Hematopoietic multipotent progenitor cell treated with erythropoietin and hydrocortisone succinate and interleukin-3 and kit ligand, for 17 days (in vitro differentiated cells): ENCODE data around the gene CDIPT.
A peak's percentile ranks its signal among the peaks of the same experiment; 100 is the strongest.
"Not testable (repeated sequence)": the region's sequence is repeated elsewhere in the genome, so short reads cannot be mapped to it uniquely, and the experiment has no call there.

Experiments
- DNase-seq: peaks from one replicate; pipeline ENCODE4 v3.0.0-alpha.2; 2015; ENCODE audit warnings: low spot score

The CDIPT gene

GRCh38 chr16:29896841-29897240, 33.8 kb upstream of the CDIPT start:
- DNase-seq, result no peak

GRCh38 chr16:29894352-29894751, 31.3 kb upstream of the CDIPT start:
- DNase-seq, result no peak

- no peak for DNase-seq
Measured at GRCh38 chr16:29893553-29893952, 30.5 kb upstream of the CDIPT start.

GRCh38 chr16:29892458-29892813, 29.4 kb upstream of the CDIPT start:
- DNase-seq, result no peak

- no peak for DNase-seq
Measured at GRCh38 chr16:29891525-29892457, 28.8 kb upstream of the CDIPT start.

- DNase-seq, result not testable (repeated sequence)
Measured at GRCh38 chr16:29889372-29889771, 26.3 kb upstream of the CDIPT start.

GRCh38 chr16:29883987-29884386, 21.0 kb upstream of the CDIPT start:
- DNase-seq, result no peak

GRCh38 chr16:29881050-29881449, 18.0 kb upstream of the CDIPT start:
- no peak for DNase-seq

- no peak for DNase-seq
Measured at GRCh38 chr16:29878172-29878571, 15.1 kb upstream of the CDIPT start.

GRCh38 chr16:29877266-29877961, 14.4 kb upstream of the CDIPT start:
- peak; percentile 69 for DNase-seq

- no peak for DNase-seq
Measured at GRCh38 chr16:29876594-29877249, 13.7 kb upstream of the CDIPT start.

- no peak for DNase-seq
Measured at GRCh38 chr16:29876217-29876593, 13.2 kb upstream of the CDIPT start.

GRCh38 chr16:29875206-29875605, 12.2 kb upstream of the CDIPT start:
- DNase-seq, result no peak

- DNase-seq, result no peak
Measured at GRCh38 chr16:29873319-29873718, 10.3 kb upstream of the CDIPT start.

GRCh38 chr16:29871822-29872546, 9.0 kb upstream of the CDIPT start:
- DNase-seq, result no peak

GRCh38 chr16:29869067-29869466, 6.0 kb upstream of the CDIPT start:
- not testable (repeated sequence) for DNase-seq

- peak; percentile 22 for DNase-seq
Measured at GRCh38 chr16:29868396-29869009, 5.5 kb upstream of the CDIPT start.

GRCh38 chr16:29864205-29864604, 1.2 kb upstream of the CDIPT start:
- no peak for DNase-seq

GRCh38 chr16:29863669-29863984, 601 bp upstream of the CDIPT start:
- no peak for DNase-seq

GRCh38 chr16:29862383-29862883, 593 bp downstream of the CDIPT start:
- peak; percentile 56 for DNase-seq

GRCh38 chr16:29860218-29860617, 2.8 kb downstream of the CDIPT start:
- no peak for DNase-seq

GRCh38 chr16:29858974-29859373, 4.1 kb downstream of the CDIPT start:
- no peak for DNase-seq
